22Rv1 (cell line): ENCODE results near the gene TGM5.

Experiments
- CTCF ChIP-seq: fragments of 450-650 bp; IDR thresholded peaks from 2 replicates; pipeline ENCODE4 v1.5.1; 2017; ENCODE audit warnings: mild to moderate bottlenecking
- ZFX ChIP-seq: fragments of 450-650 bp; IDR thresholded peaks from 2 replicates; pipeline ENCODE4 v1.6.1; 2017; ENCODE audit warnings: antibody characterized with exemption, borderline replicate concordance

GRCh38 chr15:43212299-43212698 lies 54.4 kb downstream of the TGM5 start:
- TF ChIP-seq CTCF, result no peak
- TF ChIP-seq ZFX, result no peak
